Activated CD8-positive, alpha-beta T cell treated with anti-CD3 and anti-CD28 coated beads for 36 hours (primary cell): ENCODE data around the gene HOGA1. TPM values are rescaled to one million over a fixed set of nuclear protein-coding genes. Genes with fewer than 3 reads are reported as not detected.

Source experiments
- ATAC-seq: fragments of 200-7000 bp; cut with Tn5 transposase; one replicate; pipeline ENCODE4 v1.10.0; 2021; ENCODE audit warnings: mild to moderate bottlenecking, moderate library complexity
- CTCF ChIA-PET: fragments of 350-600 bp; sonication (Branson Sonifier 250); formaldehyde crosslinking; loops from one replicate; lab custom pipeline; 2021; ENCODE audit warnings: antibody characterized with exemption; lab: Charles Lee
- POLR2A ChIA-PET: fragments of 350-600 bp; sonication (Branson Sonifier 250); formaldehyde crosslinking; loops from one replicate; lab custom pipeline; 2021; ENCODE audit warnings: antibody characterized with exemption; lab: Charles Lee
- DNase-seq: peaks from one replicate; pipeline ENCODE4 v3.0.0-alpha.2; 2020
- H3K27ac Mint-ChIP-seq: one replicate; pipeline ENCODE4 v1.8.0; 2021; ENCODE audit warnings: mild to moderate bottlenecking, mixed read lengths
- H3K27me3 Mint-ChIP-seq: one replicate; pipeline ENCODE4 v1.8.0; 2021; ENCODE audit warnings: mixed read lengths
- H3K36me3 Mint-ChIP-seq: one replicate; pipeline ENCODE4 v1.8.0; 2021; ENCODE audit warnings: low read depth, mixed read lengths
- H3K4me1 Mint-ChIP-seq: one replicate; pipeline ENCODE4 v1.8.0; 2021; ENCODE audit warnings: low read depth, mixed read lengths
- H3K4me3 Mint-ChIP-seq: one replicate; pipeline ENCODE4 v1.8.0; 2021; ENCODE audit warnings: mild to moderate bottlenecking, moderate library complexity, mixed read lengths
- H3K9me3 Mint-ChIP-seq: one replicate; pipeline ENCODE4 v1.8.0; 2021; ENCODE audit warnings: mixed read lengths
- intact Hi-C: fragments of 100-400 bp; cut with micrococcal nuclease; formaldehyde crosslinking; loops from one replicate; pipeline ENCODE4 v1.10.0; 2022
- total RNA-seq, 2 experiments: library from RNA; stranded (reverse); gene quantifications; one replicate each; pipeline ENCODE4 v1.2.3, GENCODE V29; 2021
- TF ChIP-seq, protein P1 (sequence below): fragments of 200-600 bp; IDR thresholded peaks from one replicate; pipeline ENCODE4 v1.8.0; 2022; ENCODE audit warnings: antibody characterized with exemption, mild to moderate bottlenecking

The HOGA1 gene
- total RNA-seq, 2 experiments from 2014 or later: not detected

DNA sequence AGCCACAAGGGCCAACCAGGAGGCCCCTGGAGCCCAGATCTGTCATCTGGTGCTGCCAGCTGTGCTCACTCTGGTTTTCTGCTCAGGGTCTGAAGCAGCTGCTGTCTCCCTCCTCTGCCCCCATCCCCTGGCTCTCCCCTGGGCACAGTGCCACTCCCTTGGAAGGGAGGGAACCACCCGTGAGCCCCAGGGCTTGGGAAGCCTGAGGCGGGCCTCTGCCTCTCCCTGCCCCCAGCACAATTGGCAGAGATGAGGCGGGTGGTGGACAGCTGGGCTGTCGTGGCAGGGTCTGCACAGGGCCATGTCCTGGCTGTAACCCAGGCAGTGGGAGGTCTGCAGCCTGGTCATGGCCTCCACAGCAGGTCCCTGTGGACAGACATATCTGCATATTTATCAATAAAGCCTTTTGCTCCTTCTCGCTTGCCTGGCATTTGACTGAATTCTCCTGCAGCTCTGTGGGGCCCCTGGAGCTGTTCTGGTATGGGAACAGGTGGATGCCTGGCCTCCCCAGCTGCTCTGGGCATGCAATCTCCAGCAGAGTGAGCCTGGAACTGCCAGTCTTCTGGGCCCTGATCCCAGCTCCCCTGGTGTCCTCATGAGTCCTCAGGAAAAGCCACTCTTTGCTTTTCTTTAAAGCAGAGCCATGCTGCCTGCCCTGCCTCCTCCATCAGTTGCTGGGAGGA, 13.3 kb upstream of the HOGA1 start:
- H3K27ac Mint-ChIP-seq: no peak overlapping the region
- H3K27me3 Mint-ChIP-seq: no peaks in the 10 kb centered on the region
- DNase-seq (no peak), ATAC-seq (no peak)
- POLR2A ChIA-PET: no interaction called here
- H3K4me1 Mint-ChIP-seq: no peaks in the 10 kb centered on the region
- no peaks in the 10 kb centered on the region for H3K36me3 Mint-ChIP-seq
- intact Hi-C loops: no loop called here
- CTCF ChIA-PET: interaction anchor here (0.9 to 4.6 kb wide), 11 partner anchors 11 to 131 kb away, joined by 3 to 26 read pairs (median 7); no protein-coding TSS in a partner anchor
- H3K9me3 Mint-ChIP-seq: no peaks in the 10 kb centered on the region
- H3K4me3 Mint-ChIP-seq: no peak overlapping the region
- TF ChIP-seq, protein P1, sequence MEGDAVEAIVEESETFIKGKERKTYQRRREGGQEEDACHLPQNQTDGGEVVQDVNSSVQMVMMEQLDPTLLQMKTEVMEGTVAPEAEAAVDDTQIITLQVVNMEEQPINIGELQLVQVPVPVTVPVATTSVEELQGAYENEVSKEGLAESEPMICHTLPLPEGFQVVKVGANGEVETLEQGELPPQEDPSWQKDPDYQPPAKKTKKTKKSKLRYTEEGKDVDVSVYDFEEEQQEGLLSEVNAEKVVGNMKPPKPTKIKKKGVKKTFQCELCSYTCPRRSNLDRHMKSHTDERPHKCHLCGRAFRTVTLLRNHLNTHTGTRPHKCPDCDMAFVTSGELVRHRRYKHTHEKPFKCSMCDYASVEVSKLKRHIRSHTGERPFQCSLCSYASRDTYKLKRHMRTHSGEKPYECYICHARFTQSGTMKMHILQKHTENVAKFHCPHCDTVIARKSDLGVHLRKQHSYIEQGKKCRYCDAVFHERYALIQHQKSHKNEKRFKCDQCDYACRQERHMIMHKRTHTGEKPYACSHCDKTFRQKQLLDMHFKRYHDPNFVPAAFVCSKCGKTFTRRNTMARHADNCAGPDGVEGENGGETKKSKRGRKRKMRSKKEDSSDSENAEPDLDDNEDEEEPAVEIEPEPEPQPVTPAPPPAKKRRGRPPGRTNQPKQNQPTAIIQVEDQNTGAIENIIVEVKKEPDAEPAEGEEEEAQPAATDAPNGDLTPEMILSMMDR: no peak

- Mint-ChIP-seq H3K27me3 (no peaks in the 10 kb centered on the region), H3K36me3 (no peaks in the 10 kb centered on the region), H3K4me3 (no peak overlapping the region), H3K27ac (no peak overlapping the region), H3K4me1 (no peaks in the 10 kb centered on the region), H3K9me3 (no peaks in the 10 kb centered on the region)
- ChIA-PET POLR2A (interaction anchor here (1.0 kb wide), 1 partner anchor 70 kb away, joined by 3 read pairs; no protein-coding TSS in a partner anchor), CTCF (interaction anchor here (0.6 to 4.6 kb wide), 22 partner anchors 10 to 130 kb away, joined by 3 to 26 read pairs (median 6); partner anchors contain the start of gene HOGA1)
- TF ChIP-seq, protein P1: no peak
- DNase-seq (no peak), ATAC-seq (no peak)
- intact Hi-C loops: no loop called here
Observed at GRCh38 chr10:97571622-97572021, 12.6 kb upstream of the HOGA1 start.

GRCh38 chr10:97572214-97572989, 11.8 kb upstream of the HOGA1 start, which contains the start of gene ANKRD2:
TSS of gene ANKRD2 (plus strand) at chr10:97572779. CDS start at chr10:97572789, 10 bp downstream.
- intact Hi-C loops: no loop called here
- DNase-seq: peak; percentile 72
- no peaks in the 10 kb centered on the region for H3K9me3 Mint-ChIP-seq
- H3K4me1 Mint-ChIP-seq: no peaks in the 10 kb centered on the region
- CTCF ChIA-PET: interaction anchor here (0.6 to 4.6 kb wide), 27 partner anchors 9 to 556 kb away, joined by 3 to 26 read pairs (median 5); partner anchors contain the start of genes AVPI1 and HOGA1
- no peak within 1 kb of the TSS for H3K27ac Mint-ChIP-seq
- H3K27me3 Mint-ChIP-seq: no peaks in the 10 kb centered on the region
- H3K4me3 Mint-ChIP-seq: no peak within 1 kb of the TSS
- peak; percentile 89 for ATAC-seq
- no peaks in the 10 kb centered on the region for H3K36me3 Mint-ChIP-seq
- POLR2A ChIA-PET: interaction anchor here (1.0 kb wide), 1 partner anchor 69 kb away, joined by 3 read pairs; no protein-coding TSS in a partner anchor
- TF ChIP-seq, protein P1: peak; percentile 71

DNA sequence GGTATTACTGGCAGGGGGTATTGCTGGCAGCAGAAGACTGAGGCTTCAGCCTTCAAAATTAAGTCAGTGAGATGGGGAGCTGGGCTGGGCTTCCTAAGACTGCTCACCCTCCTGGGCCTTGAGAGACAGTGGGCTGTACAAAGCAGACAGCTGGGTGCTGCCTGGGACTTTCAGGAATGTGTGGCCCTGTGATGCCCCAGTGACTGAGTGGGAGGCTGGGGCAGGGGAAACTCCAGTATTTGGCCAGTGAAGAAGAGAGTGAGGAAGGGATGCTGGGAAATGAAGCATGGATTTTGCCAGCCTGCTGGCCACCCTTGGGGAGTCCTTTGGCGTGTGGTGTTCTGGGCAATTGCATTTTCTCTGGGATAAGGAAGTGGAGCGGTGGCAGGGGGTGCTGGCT, 11.2 kb upstream of the HOGA1 start:
- TF ChIP-seq, protein P1: no peak
- no peaks in the 10 kb centered on the region for H3K9me3 Mint-ChIP-seq
- no peaks in the 10 kb centered on the region for H3K27me3 Mint-ChIP-seq
- CTCF ChIA-PET: interaction anchor here (0.8 to 4.6 kb wide), 14 partner anchors 9 to 114 kb away, joined by 3 to 26 read pairs (median 6); partner anchors contain the start of genes AVPI1 and HOGA1
- no peak overlapping the region for H3K27ac Mint-ChIP-seq
- no peak for DNase-seq
- no peaks in the 10 kb centered on the region for H3K4me1 Mint-ChIP-seq
- intact Hi-C loops: no loop called here
- POLR2A ChIA-PET: no interaction called here
- no peak overlapping the region for H3K4me3 Mint-ChIP-seq
- H3K36me3 Mint-ChIP-seq: no peaks in the 10 kb centered on the region
- ATAC-seq: no peak
